KOPT-K1 (cell line): ENCODE data around the gene OR1C1.
"Not testable (repeated sequence)": the region's sequence is repeated elsewhere in the genome, so short reads cannot be mapped to it uniquely, and the experiment has no call there.

Experiments used
- H3K27ac ChIP-seq: fragments of 200-600 bp; sonication (generic); 2 replicates; pipeline ENCODE4 v1.5.1; 2016; ENCODE audit warnings: antibody characterized with exemption, mild to moderate bottlenecking, low read depth, low read length; ENCODE audit not compliant: poor library complexity, severe bottlenecking
- H3K36me3 ChIP-seq: fragments of 200-600 bp; sonication (generic); 2 replicates; pipeline ENCODE4 v1.5.1; 2017; ENCODE audit warnings: antibody characterized with exemption, mild to moderate bottlenecking, low read length, moderate library complexity; ENCODE audit not compliant: insufficient read depth
- H3K9me3 ChIP-seq: fragments of 200-600 bp; sonication (generic); 2 replicates; pipeline ENCODE4 v1.5.1; 2017; ENCODE audit warnings: antibody characterized with exemption, low read length, mild to moderate bottlenecking; ENCODE audit not compliant: insufficient read depth, poor library complexity, severe bottlenecking

The OR1C1 gene

DNA sequence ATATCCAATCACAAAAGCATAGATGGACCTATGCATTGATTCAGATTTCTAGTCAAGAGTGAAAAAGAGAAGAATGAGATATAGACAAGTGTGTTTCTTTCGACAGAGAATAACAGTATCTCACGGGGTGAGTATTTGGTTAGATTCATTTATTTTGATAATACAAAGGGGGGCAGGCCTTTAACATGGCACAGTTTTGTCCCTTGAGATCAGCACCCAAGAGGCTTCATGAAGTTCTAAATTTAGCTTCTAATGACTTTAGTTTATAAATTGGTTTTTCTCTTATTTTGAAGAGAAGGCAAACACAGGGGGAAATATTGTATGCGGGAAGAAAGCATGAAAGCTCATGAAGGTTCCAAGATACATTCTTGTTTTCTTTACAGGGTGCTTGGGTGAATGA, at the start of gene OR1C1:
TSS of gene OR1C1 (minus strand) at position 101 of the 400 bp plus-strand sequence. CDS start 2,150 bp downstream, outside the sequence.
- H3K27ac ChIP-seq = no peak within 1 kb of the TSS
- H3K9me3 ChIP-seq = no peaks in the 10 kb centered on the region
- no peaks in the 10 kb centered on the region for H3K36me3 ChIP-seq

- H3K36me3 ChIP-seq = no peaks in the 10 kb centered on the region
Observed at GRCh38 chr1:247797518-247797917, 37.2 kb upstream of the OR1C1 start.

GRCh38 chr1:247769603-247770002, 9.2 kb upstream of the OR1C1 start:
- no peaks in the 10 kb centered on the region for H3K9me3 ChIP-seq

More at GRCh38 chr1:247797518-247797917, 37.2 kb upstream of the OR1C1 start:
- no peak overlapping the region for H3K27ac ChIP-seq
- H3K9me3 ChIP-seq = no peaks in the 10 kb centered on the region

DNA sequence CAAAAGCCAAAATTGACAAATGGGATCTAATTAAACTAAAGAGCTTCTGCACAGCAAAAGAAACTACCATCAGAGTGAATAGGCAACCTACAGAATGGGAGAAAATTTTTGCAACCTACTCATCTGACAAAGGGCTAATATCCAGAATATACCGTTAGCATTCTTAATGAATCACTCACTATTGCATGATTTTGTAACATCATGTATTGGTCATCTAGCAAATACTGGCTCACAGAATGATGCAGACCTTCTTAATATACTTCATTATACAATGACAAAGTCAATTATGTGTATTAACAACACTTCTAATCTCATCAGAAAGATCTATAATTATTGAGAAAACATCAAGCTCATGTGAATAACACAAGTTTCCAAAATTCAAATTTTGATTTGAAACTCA, 6.0 kb downstream of the OR1C1 start:
- not testable (repeated sequence) for H3K27ac ChIP-seq, H3K36me3 ChIP-seq
- peaks cover 13% of the 10 kb centered on the region for H3K9me3 ChIP-seq

More at GRCh38 chr1:247769603-247770002, 9.2 kb upstream of the OR1C1 start:
- Histone ChIP-seq H3K36me3 (no peaks in the 10 kb centered on the region), H3K27ac (no peak overlapping the region)

GRCh38 chr1:247749870-247750269, 10.5 kb downstream of the OR1C1 start:
- Histone ChIP-seq H3K9me3 (peaks cover 15% of the 10 kb centered on the region), H3K27ac (no peak overlapping the region), H3K36me3 (no peaks in the 10 kb centered on the region)

DNA sequence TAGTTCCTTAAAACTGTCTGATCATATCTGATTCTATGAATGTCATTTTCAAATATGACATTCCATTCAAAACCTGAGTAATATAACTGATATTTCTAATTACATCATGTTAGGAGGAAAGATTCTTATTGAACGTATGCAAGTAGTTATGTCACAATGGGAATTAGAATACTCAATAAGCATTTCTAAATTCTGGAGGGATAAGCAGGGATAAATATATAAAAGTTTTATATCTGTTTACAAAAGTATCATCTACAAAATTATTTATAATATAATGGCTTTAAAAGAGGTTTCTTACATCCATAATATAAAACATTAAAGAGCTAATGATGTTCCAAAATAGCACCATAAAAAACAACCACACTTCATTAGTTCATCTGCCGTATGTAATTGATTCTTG, 12.3 kb downstream of the OR1C1 start, which contains the start of gene OR14A2:
TSS of gene OR14A2 (minus strand) at position 101 of the 400 bp plus-strand sequence.
- Histone ChIP-seq H3K9me3 (peaks cover 15% of the 10 kb centered on the region), H3K36me3 (no peaks in the 10 kb centered on the region), H3K27ac (no peak within 1 kb of the TSS)

GRCh38 chr1:247747616-247748015, 12.7 kb downstream of the OR1C1 start:
- Histone ChIP-seq H3K36me3 (no peaks in the 10 kb centered on the region), H3K9me3 (peaks cover 15% of the 10 kb centered on the region)

DNA sequence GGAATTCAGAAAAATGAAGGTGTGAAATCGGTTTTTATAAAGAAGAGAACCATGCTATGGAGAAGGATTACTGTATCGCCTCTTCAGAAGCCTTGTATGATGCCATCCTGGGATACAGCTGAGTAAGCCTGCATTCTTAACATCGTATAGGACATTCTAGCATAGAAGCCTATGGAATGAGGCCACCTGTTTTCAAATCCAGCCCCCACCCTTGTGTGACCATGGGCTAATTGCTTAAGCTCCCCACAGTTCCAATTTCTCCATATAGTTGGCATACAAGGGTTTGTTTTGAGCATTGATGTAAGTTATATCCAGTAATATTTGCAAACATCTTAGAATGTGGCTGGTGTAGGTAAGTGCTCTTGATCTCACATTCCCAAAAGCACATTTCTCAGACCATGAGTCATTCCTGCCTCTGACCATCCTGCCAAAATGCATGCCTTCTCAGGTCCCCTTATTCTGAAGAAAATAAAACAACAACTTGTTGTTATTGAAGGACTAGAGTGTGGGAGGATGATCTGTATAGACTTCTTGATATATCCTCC, 13.9 kb downstream of the OR1C1 start:
- Histone ChIP-seq H3K36me3 (no peaks in the 10 kb centered on the region), H3K9me3 (peaks cover 15% of the 10 kb centered on the region), H3K27ac (no peak overlapping the region)

More at GRCh38 chr1:247747616-247748015, 12.7 kb downstream of the OR1C1 start:
- no peak overlapping the region for H3K27ac ChIP-seq

- not testable (repeated sequence) for H3K9me3 ChIP-seq, H3K27ac ChIP-seq, H3K36me3 ChIP-seq
Observed at GRCh38 chr1:247742215-247742760, 18.1 kb downstream of the OR1C1 start.

DNA sequence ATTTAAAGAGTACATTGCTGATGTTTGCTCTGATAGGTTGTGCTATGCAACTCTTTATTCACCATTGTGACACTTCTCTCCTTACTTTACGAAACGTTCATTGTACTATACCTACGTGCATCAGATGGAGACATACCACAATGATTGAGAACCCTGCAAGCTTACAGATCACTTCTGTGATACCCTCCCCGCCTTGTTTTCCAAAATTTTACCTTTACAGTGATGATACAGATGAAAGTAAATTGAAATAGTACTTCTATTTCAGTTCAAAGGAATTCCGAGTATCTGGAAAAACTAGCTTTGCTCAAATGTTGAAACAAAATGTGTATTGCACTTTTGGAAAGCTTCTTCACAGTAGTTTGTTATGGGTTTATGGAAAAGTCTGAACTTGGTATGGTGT, 18.6 kb downstream of the OR1C1 start:
- no peak overlapping the region for H3K27ac ChIP-seq
- H3K36me3 ChIP-seq = no peaks in the 10 kb centered on the region
- H3K9me3 ChIP-seq = no peaks in the 10 kb centered on the region

DNA sequence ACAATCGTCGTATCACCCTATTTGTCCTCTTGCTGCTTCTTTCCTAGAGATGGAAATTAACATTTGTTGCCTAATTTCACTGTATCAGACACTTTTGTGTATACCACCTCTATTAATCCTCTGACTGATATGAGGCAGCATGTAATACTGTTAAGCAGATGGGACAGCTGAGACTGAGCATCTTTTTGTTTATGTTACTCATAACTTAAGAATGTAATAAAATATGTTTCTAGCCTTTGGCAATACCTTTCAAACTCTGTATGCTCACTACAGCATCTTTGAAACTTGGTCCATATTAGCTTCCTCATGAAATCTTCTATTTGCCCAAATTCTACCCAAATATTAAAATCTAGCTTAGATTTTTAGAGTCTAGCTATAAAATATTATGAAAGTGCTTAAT, 19.6 kb downstream of the OR1C1 start:
- no peaks in the 10 kb centered on the region for H3K36me3 ChIP-seq
- no peak overlapping the region for H3K27ac ChIP-seq

GRCh38 chr1:247738315-247738714, 22.0 kb downstream of the OR1C1 start, which contains the start of gene OR14K1:
OR14K1 (plus strand) TSS chr1:247738615; CDS start chr1:247738615, 0 bp downstream.
- no peak within 1 kb of the TSS for H3K27ac ChIP-seq
- no peaks in the 10 kb centered on the region for H3K9me3 ChIP-seq
- no peaks in the 10 kb centered on the region for H3K36me3 ChIP-seq

More for the DNA sequence above, 19.6 kb downstream of the OR1C1 start:
- no peaks in the 10 kb centered on the region for H3K9me3 ChIP-seq

GRCh38 chr1:247721222-247721621, 39.1 kb downstream of the OR1C1 start:
- Histone ChIP-seq H3K9me3 (no peaks in the 10 kb centered on the region), H3K36me3 (no peaks in the 10 kb centered on the region), H3K27ac (no peak overlapping the region)

DNA sequence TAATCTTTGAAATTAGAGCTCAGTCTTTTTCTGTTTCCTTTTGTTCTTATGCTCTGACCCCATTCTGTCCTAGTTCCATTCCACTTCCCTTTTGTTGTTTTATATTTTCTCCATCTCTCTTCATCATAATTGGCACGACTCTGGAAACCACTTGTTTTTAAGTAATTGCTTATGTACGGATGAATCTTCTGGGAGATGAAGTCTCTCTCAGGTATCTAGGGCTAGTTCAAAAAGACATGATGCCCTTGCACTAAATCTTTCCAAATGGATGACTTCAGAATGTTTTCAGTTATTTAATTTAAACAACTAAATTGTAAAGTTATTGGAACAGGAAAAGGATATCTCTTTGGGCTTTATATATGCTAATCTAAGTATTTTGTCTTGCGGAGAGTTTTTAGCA, 43.8 kb downstream of the OR1C1 start, which contains the start of gene OR6F1:
TSS of gene OR6F1 (minus strand) at position 101 of the 400 bp plus-strand sequence. CDS start 3,891 bp downstream, outside the sequence.
- Histone ChIP-seq H3K27ac (no peak within 1 kb of the TSS), H3K36me3 (no peaks in the 10 kb centered on the region), H3K9me3 (no peaks in the 10 kb centered on the region)

DNA sequence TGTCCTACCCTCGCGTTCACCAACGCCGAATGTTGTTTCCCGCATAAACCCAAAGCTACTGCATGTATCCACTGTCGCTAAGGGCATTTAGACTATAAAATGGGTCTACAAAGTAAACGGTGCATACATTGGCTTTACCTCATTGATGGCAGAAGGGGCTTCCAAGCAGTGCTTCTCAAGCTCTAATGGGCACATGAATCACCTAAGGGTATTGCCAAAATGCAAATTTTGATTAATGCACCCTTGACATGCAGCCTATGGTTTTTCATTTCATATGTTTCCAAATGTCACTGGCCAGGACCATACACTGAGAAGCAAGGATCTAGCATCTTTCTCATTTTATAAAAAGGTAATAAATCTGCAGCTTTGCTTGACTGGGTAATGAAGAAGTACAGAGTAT, 46.6 kb downstream of the OR1C1 start:
- H3K27ac ChIP-seq = no peak overlapping the region
- no peaks in the 10 kb centered on the region for H3K9me3 ChIP-seq
- H3K36me3 ChIP-seq = no peaks in the 10 kb centered on the region

DNA sequence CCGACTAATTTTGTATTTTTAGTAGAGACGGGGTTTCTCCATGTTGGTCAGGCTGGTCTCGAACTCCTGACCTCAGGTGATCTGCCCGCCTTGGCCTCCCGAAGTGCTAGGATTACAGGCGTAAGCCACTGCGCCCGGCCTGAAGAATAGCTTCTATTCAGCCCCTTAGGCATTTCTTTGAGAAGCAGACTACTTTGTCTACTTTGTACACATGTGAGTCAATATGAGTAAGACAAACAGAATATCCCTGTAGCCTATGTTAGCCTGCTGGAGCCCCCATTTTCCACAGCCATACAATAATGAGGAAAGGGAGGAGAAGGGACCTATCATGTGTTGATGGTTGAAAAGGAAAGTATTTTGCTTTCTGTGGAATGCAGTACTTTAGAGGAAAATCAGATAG, 49.7 kb downstream of the OR1C1 start:
- not testable (repeated sequence) for H3K9me3 ChIP-seq, H3K36me3 ChIP-seq

More for the DNA sequence above, 49.7 kb downstream of the OR1C1 start:
- not testable (repeated sequence) for H3K27ac ChIP-seq
